ENCODE results near the gene ADAMTS6. TPM values are rescaled to one million over a fixed set of nuclear protein-coding genes. Genes with fewer than 3 reads are reported as not detected.

Gene ADAMTS6, protein sequence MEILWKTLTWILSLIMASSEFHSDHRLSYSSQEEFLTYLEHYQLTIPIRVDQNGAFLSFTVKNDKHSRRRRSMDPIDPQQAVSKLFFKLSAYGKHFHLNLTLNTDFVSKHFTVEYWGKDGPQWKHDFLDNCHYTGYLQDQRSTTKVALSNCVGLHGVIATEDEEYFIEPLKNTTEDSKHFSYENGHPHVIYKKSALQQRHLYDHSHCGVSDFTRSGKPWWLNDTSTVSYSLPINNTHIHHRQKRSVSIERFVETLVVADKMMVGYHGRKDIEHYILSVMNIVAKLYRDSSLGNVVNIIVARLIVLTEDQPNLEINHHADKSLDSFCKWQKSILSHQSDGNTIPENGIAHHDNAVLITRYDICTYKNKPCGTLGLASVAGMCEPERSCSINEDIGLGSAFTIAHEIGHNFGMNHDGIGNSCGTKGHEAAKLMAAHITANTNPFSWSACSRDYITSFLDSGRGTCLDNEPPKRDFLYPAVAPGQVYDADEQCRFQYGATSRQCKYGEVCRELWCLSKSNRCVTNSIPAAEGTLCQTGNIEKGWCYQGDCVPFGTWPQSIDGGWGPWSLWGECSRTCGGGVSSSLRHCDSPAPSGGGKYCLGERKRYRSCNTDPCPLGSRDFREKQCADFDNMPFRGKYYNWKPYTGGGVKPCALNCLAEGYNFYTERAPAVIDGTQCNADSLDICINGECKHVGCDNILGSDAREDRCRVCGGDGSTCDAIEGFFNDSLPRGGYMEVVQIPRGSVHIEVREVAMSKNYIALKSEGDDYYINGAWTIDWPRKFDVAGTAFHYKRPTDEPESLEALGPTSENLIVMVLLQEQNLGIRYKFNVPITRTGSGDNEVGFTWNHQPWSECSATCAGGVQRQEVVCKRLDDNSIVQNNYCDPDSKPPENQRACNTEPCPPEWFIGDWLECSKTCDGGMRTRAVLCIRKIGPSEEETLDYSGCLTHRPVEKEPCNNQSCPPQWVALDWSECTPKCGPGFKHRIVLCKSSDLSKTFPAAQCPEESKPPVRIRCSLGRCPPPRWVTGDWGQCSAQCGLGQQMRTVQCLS (N-terminal part only)
- 8.5 and 13.4 TPM in 2 replicates for total RNA-seq

DNA sequence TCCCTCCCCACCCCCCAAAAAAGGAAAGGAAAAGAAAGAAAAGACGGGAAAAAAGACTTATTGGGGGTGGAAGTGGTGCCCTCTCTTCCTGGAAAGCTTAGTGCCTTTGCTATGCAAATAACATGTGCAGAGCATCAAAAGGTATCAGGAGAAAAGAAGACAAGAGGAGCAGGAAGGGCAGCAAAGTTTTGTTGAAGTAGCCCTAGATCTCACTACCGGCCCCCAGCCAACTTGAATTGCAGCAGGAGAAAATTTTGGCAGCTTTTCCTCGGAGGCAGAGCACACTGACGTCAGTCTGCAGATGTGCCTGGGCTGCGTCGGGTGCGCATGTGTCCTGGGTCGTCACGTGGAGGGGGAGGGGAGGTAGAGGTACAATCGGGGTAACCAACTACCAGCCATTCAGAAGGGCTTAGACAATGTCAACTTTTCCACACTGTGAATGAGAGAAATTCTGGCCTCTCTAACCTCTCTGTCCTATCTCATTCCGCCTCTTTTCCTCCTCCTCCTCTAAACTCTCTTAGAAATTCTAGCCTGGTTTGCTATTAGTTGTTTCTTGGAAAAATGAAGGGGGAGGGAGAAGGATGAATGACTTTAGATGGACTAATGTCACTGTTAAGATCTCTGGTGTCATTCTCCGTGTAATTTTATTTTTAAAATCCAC is at the start of gene ADAMTS6:
Gene ADAMTS6 (minus strand): TSS at position 286 of the 661 bp plus-strand sequence. CDS start 8,247 bp downstream, outside the sequence.

Other genes with a start within 250 kb of the ADAMTS6 start
- 3.4 and 15.5 TPM in 2 replicates for gene CENPK, start 81.2 kb upstream of the ADAMTS6 start, total RNA-seq
- 9.8 and 10.5 TPM in 2 replicates for gene PPWD1, start 81.4 kb upstream of the ADAMTS6 start, total RNA-seq
- gene TRIM23, start 142.4 kb upstream of the ADAMTS6 start, total RNA-seq = 3.9 and 7.5 TPM in 2 replicates
- 1.4 and 1.5 TPM in 2 replicates for gene SHLD3, start 143.1 kb upstream of the ADAMTS6 start, total RNA-seq
- 9.3 and 11.6 TPM in 2 replicates for gene TRAPPC13, start 143.1 kb upstream of the ADAMTS6 start, total RNA-seq
- gene SGTB, start 240.2 kb upstream of the ADAMTS6 start, total RNA-seq = 5.3 and 5.9 TPM in 2 replicates
- 19.3 and 27.7 TPM in 2 replicates for gene NLN, start 240.3 kb upstream of the ADAMTS6 start, total RNA-seq